ENCODE measurements around the gene SLC25A44. TPM values are rescaled to one million over a fixed set of nuclear protein-coding genes. Genes with fewer than 3 reads are reported as not detected.
A peak's percentile ranks its signal among the peaks of the same experiment; 100 is the strongest.
"Not testable (repeated sequence)": the region's sequence is repeated elsewhere in the genome, so short reads cannot be mapped to it uniquely, and the experiment has no call there.

Gene SLC25A44
- total RNA-seq, 1 experiment from 2014 or later, result 30.9 TPM

DNA sequence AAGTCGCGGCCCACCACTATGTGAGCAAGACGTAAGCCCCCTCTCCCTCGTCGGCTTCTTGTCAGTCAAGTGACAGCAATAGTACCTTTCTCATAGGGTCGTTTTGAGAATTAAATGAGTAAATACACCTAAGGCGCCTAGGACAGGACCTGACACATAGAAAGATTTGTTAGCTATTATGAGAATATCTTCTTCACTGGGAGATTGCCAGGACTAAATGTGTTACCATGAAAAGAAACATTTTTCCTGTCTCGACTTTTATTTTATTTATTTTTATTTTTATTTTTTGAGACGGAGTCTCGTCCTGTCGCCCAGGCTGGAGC is 19.7 kb downstream of the SLC25A44 start:
- POLR2A ChIA-PET (ENCODE audit: low non-redundant PET), result no interaction called here

DNA sequence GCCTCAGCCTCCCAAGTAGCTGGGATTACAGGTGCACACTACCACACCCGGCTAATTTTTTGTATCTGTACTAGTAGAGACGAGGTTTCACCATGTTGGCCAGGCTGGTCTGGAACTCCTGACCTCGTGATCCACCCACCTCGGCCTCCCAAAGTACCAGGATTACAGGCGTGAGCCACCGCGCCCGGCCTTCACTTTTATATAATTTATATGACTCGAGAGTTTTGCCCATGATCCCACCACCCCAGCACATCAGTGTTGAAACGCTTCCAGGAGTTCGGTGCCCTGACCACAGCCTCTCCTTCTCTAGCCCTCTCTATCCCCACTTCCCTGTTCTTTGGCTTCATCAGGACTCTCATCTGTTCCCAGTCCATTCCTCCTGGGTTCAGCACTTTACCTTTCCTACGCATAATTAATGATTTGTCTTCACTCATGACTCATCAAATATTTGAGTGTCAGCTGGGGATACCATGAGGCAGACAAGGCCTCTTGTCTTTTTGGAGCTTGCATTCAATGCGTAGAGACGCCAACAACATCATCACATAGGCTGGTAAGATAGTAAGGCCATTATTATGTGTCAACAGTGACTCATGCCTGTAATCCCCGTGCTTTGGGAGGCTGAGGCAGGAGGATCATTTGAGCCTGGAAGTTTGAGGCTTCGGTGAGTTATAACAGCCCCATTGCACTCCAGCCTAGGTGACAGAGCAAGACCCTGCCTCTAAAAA is 20.3 kb downstream of the SLC25A44 start:
- Histone ChIP-seq H3K27me3 (replicated peaks; ENCODE audit: insufficient read depth, low read depth, low read length, poor library complexity) (no peaks in the 10 kb centered on the region), H3K9me3 (ENCODE audit: low read depth, low read length, poor library complexity, severe bottlenecking) (no peaks in the 10 kb centered on the region), H3K27ac (ENCODE audit: low read depth, low read length, poor library complexity, severe bottlenecking) (peak overlapping the region; percentile 99), H3K36me3 (ENCODE audit: insufficient read depth, low read length, poor library complexity, severe bottlenecking) (no peaks in the 10 kb centered on the region), H3K4me3 (ENCODE audit: low read depth, low read length, poor library complexity, severe bottlenecking) (peak overlapping the region; percentile 64), H3K4me1 (ENCODE audit: insufficient read depth, low read length, poor library complexity, severe bottlenecking) (peaks cover 10% of the 10 kb centered on the region)
- intact Hi-C loops (cut with micrococcal nuclease; ENCODE audit: unreplicated experiment), result loop anchor here (5.0 kb wide), 1 partner anchor 122 kb away; no protein-coding TSS in a partner anchor
- CTCF ChIA-PET, result no interaction called here
- DNase-seq (ENCODE audit: low spot score), result peak; percentile 43
- POLR2A ChIA-PET (ENCODE audit: low non-redundant PET), result no interaction called here
- no TSS peak for BruUV-seq (replicated peaks)
- no peak for TF ChIP-seq EZH2 (IDR thresholded peaks at IDR 0.05; ENCODE audit: borderline replicate concordance, low read depth, low read length, poor library complexity, severe bottlenecking)
- TF ChIP-seq, protein P1, sequence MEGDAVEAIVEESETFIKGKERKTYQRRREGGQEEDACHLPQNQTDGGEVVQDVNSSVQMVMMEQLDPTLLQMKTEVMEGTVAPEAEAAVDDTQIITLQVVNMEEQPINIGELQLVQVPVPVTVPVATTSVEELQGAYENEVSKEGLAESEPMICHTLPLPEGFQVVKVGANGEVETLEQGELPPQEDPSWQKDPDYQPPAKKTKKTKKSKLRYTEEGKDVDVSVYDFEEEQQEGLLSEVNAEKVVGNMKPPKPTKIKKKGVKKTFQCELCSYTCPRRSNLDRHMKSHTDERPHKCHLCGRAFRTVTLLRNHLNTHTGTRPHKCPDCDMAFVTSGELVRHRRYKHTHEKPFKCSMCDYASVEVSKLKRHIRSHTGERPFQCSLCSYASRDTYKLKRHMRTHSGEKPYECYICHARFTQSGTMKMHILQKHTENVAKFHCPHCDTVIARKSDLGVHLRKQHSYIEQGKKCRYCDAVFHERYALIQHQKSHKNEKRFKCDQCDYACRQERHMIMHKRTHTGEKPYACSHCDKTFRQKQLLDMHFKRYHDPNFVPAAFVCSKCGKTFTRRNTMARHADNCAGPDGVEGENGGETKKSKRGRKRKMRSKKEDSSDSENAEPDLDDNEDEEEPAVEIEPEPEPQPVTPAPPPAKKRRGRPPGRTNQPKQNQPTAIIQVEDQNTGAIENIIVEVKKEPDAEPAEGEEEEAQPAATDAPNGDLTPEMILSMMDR (conservative IDR thresholded peaks at IDR 0.05; ENCODE audit: low read depth, low read length), result no peak

More for the DNA sequence above, 19.7 kb downstream of the SLC25A44 start:
- Histone ChIP-seq H3K9me3 (ENCODE audit: low read depth, low read length, poor library complexity, severe bottlenecking) (no peaks in the 10 kb centered on the region), H3K4me3 (ENCODE audit: low read depth, low read length, poor library complexity, severe bottlenecking) (peak overlapping the region; percentile 64), H3K27me3 (replicated peaks; ENCODE audit: insufficient read depth, low read depth, low read length, poor library complexity) (no peaks in the 10 kb centered on the region), H3K4me1 (ENCODE audit: insufficient read depth, low read length, poor library complexity, severe bottlenecking) (peaks cover 10% of the 10 kb centered on the region), H3K27ac (ENCODE audit: low read depth, low read length, poor library complexity, severe bottlenecking) (peak overlapping the region; percentile 99), H3K36me3 (ENCODE audit: insufficient read depth, low read length, poor library complexity, severe bottlenecking) (no peaks in the 10 kb centered on the region)
- no peak for DNase-seq (ENCODE audit: low spot score)
- CTCF ChIA-PET, result interaction anchor here (1.0 to 1.3 kb wide), 2 partner anchors 68 to 72 kb away, joined by 5 to 6 read pairs; no protein-coding TSS in a partner anchor
- TF ChIP-seq EZH2 (IDR thresholded peaks at IDR 0.05; ENCODE audit: borderline replicate concordance, low read depth, low read length, poor library complexity, severe bottlenecking), result no peak
- TF ChIP-seq, protein P1 (conservative IDR thresholded peaks at IDR 0.05; ENCODE audit: low read depth, low read length), result no peak
- no TSS peak for BruUV-seq (replicated peaks)
- intact Hi-C loops (cut with micrococcal nuclease; ENCODE audit: unreplicated experiment), result loop anchor here (5.0 kb wide), 1 partner anchor 121 kb away; no protein-coding TSS in a partner anchor

DNA sequence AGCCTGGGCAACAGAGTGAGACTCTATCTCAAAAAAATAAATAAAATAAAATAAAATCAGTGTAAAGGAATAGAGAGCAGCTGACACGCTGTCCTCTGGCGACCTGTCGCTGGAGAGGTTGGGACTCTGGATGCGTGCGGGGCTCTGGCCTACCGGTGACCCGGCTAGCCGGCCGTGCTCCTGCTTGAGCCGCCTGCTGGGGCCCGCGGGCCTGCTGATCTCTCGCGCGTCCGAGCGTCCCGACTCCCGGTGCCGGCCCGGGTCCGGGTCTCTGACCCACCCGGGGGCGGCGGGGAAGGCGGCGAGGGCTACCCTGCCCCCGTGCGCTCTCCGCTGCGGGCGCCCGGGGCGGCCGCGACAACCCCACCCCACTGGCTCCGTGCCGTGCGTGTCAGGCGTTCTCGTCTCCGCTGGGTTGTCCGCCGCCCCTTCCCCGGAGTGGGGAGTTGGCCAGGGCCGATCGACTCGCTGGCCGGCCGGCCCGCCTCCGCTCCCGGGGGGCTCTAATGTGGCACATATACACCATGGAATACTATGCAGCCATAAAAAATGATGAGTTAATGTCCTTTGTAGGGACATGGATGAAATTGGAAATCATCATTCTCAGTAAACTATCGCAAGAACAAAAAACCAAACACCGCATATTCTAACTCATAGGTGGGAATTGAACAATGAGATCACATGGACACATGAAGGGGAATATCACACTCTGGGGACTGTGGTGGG is 22.6 kb downstream of the SLC25A44 start:
- POLR2A ChIA-PET (ENCODE audit: low non-redundant PET); BruUV-seq (replicated peaks); H3K9me3 ChIP-seq (ENCODE audit: low read depth, low read length, poor library complexity, severe bottlenecking); H3K4me3 ChIP-seq (ENCODE audit: low read depth, low read length, poor library complexity, severe bottlenecking); DNase-seq (ENCODE audit: low spot score); H3K4me1 ChIP-seq (ENCODE audit: insufficient read depth, low read length, poor library complexity, severe bottlenecking); H3K27me3 ChIP-seq (replicated peaks; ENCODE audit: insufficient read depth, low read depth, low read length, poor library complexity); H3K36me3 ChIP-seq (ENCODE audit: insufficient read depth, low read length, poor library complexity, severe bottlenecking); CTCF ChIA-PET; intact Hi-C loops (cut with micrococcal nuclease; ENCODE audit: unreplicated experiment); H3K27ac ChIP-seq (ENCODE audit: low read depth, low read length, poor library complexity, severe bottlenecking): not testable (repeated sequence)
